Measurements from ENCODE around the gene TFIP11.

TFIP11 gene

GRCh38 chr22:26512149-26512793 is at the start of gene TFIP11:
Gene TFIP11 (minus strand): TSS chr22:26512473. CDS start chr22:26510272, 2,201 bp downstream.
- TF ChIP-seq, protein P1, sequence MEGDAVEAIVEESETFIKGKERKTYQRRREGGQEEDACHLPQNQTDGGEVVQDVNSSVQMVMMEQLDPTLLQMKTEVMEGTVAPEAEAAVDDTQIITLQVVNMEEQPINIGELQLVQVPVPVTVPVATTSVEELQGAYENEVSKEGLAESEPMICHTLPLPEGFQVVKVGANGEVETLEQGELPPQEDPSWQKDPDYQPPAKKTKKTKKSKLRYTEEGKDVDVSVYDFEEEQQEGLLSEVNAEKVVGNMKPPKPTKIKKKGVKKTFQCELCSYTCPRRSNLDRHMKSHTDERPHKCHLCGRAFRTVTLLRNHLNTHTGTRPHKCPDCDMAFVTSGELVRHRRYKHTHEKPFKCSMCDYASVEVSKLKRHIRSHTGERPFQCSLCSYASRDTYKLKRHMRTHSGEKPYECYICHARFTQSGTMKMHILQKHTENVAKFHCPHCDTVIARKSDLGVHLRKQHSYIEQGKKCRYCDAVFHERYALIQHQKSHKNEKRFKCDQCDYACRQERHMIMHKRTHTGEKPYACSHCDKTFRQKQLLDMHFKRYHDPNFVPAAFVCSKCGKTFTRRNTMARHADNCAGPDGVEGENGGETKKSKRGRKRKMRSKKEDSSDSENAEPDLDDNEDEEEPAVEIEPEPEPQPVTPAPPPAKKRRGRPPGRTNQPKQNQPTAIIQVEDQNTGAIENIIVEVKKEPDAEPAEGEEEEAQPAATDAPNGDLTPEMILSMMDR (IDR thresholded peaks at IDR 0.05; ENCODE audit: borderline replicate concordance, insufficient read depth, low read depth, low read length): no peak
- peak within 1 kb of the TSS; percentile 64 for H3K4me3 ChIP-seq (ENCODE audit: low read depth, low read length)

GRCh38 chr22:26561756-26562417 is 49.6 kb upstream of the TFIP11 start:
- no peak overlapping the region for H3K4me3 ChIP-seq (ENCODE audit: low read depth, low read length)
- TF ChIP-seq, protein P1 (IDR thresholded peaks at IDR 0.05; ENCODE audit: borderline replicate concordance, insufficient read depth, low read depth, low read length): no peak

DNA sequence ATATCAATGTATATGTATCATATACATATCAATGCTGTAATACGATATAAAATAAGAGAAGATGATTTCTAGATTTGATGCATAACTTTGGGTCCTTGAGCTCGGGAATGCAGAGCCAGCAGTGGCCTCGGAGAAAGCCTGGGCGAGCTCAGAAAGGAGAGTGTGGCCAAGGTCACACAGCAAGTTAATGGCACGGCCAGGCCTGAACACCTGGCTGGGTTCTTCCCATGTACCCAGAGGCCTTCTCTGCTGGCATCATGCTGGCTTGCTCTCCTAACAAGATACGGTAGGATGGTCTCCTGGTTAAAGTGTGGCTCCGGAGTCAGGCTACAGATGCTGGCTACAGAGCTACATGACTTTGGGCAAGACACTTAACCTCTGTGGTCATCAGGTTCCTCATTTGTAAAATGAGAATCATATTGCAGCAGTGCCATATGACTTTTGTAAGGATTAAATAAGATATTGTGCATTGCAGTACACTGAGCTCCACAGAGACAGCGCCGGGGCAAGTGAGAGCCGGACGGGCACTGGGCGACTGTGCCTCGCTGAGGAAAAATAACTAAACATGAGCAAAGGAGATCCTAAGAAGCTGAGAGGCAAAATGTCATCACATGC is 47.8 kb upstream of the TFIP11 start:
- H3K4me3 ChIP-seq (ENCODE audit: low read depth, low read length): no peak overlapping the region
- TF ChIP-seq, protein P1 (IDR thresholded peaks at IDR 0.05; ENCODE audit: borderline replicate concordance, insufficient read depth, low read depth, low read length): no peak

DNA sequence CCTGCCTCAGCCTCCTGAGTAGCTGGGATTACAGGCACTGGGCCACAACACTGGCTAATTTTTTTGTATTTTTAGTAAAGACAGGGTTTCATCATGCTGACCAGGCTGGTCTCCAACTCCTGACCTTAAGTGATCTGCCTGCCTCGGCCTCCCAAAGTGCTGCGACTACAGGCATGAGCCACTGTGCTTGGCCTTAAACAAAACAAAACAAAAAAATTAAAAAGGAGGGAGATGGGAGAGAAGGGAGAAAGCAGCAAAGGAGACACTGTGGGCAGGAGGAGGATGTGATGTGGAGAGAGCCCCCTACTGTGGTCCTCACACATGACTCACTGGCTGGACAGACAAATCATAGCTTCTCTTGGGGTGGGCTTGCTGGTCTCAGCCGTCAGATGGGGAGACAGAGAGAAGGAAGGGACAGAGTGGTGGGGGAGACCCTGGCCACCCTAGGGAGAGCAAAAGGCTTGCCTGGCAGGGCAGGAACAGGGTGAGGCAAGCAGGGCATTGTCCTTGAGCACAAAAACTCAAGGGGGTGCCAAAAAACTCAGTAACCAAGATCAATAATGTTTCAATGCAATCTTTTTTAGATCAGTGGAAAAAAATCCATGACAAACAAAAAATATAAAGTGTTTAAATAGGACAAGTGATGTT is 46.1 kb upstream of the TFIP11 start:
- TF ChIP-seq, protein P1 (IDR thresholded peaks at IDR 0.05; ENCODE audit: borderline replicate concordance, insufficient read depth, low read depth, low read length): no peak

DNA sequence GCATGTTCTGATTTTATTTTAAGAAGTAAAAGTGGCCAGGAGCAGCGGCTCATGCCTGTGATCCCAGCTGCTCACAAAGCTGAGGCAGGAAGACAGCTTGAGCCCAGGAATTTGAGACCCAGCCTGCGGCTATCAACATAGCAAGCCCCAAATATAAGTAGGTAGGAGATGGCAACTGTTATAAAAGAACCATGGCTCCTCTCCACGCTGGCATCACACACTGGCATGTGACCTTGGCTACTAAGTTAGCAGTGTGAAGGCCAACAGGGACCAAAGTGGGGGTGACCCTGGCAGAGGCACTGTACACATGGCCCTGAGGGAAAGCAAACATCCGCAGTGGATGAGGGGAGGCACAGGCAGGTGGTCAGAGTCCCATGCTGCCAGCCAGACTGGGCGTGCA is 44.6 kb upstream of the TFIP11 start:
- H3K4me3 ChIP-seq (ENCODE audit: low read depth, low read length): no peak overlapping the region
- TF ChIP-seq, protein P1 (IDR thresholded peaks at IDR 0.05; ENCODE audit: borderline replicate concordance, insufficient read depth, low read depth, low read length): no peak

More for the DNA sequence above, 46.1 kb upstream of the TFIP11 start:
- no peak overlapping the region for H3K4me3 ChIP-seq (ENCODE audit: low read depth, low read length)

DNA sequence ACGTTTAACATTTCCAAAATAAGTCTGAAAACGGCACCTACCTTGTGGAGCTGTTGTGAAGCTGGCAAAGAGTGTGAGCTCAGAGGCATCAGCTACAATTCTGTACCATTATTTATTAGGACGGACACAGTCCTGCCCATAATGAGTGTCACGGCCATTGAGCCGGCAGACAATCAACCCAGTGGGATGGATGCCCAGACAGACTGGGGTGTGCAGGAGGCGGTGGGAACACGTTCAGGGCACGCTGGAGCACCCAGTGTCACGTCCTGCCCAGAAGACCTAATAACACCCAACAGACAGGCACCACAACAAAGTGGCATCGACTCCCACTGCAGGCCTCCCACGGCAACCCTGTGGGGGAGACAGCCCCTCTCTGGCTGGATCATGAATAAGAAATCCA is 43.2 kb upstream of the TFIP11 start:
- TF ChIP-seq, protein P1 (IDR thresholded peaks at IDR 0.05; ENCODE audit: borderline replicate concordance, insufficient read depth, low read depth, low read length): no peak
- no peak overlapping the region for H3K4me3 ChIP-seq (ENCODE audit: low read depth, low read length)

Data from GM12875 (cell line).